HG02870 (cell line): ENCODE results near the gene WHRN.

Experiments used
- ATAC-seq: cut with Tn5 transposase; IDR thresholded peaks from one replicate; pipeline ENCODE4 v1.9.1; 2021; ENCODE audit warnings: mild to moderate bottlenecking, moderate library complexity; ENCODE audit not compliant: unreplicated experiment

Gene WHRN

GRCh38 chr9:114493521-114494184, 11.6 kb downstream of the WHRN start:
- ATAC-seq = no peak

GRCh38 chr9:114492991-114493390, 12.3 kb downstream of the WHRN start:
- ATAC-seq = no peak

- ATAC-seq = no peak
These were observed 13.8 kb downstream of the WHRN start for GRCh38 chr9:114491430-114492003.

- no peak for ATAC-seq
These were observed 15.3 kb downstream of the WHRN start for GRCh38 chr9:114489928-114490327.

- ATAC-seq = no peak
These were observed 16.7 kb downstream of the WHRN start for GRCh38 chr9:114488398-114489129.

GRCh38 chr9:114487607-114488300, 17.5 kb downstream of the WHRN start:
- no peak for ATAC-seq

- no peak for ATAC-seq
These were observed 18.9 kb downstream of the WHRN start for GRCh38 chr9:114486205-114486963.

GRCh38 chr9:114484854-114485443, 20.3 kb downstream of the WHRN start:
- ATAC-seq = peak; percentile 64

GRCh38 chr9:114484215-114484853, 20.9 kb downstream of the WHRN start:
- no peak for ATAC-seq

GRCh38 chr9:114483499-114483898, 21.8 kb downstream of the WHRN start:
- ATAC-seq = no peak

GRCh38 chr9:114482593-114482992, 22.7 kb downstream of the WHRN start:
- ATAC-seq = no peak

- ATAC-seq = no peak
These were observed 23.5 kb downstream of the WHRN start for GRCh38 chr9:114481789-114482188.

GRCh38 chr9:114480746-114481435, 24.4 kb downstream of the WHRN start:
- ATAC-seq = no peak

GRCh38 chr9:114478871-114479270, 26.4 kb downstream of the WHRN start:
- no peak for ATAC-seq

- no peak for ATAC-seq
These were observed 26.8 kb downstream of the WHRN start for GRCh38 chr9:114478459-114478858.

- ATAC-seq = no peak
These were observed 27.6 kb downstream of the WHRN start for GRCh38 chr9:114477642-114478041.

GRCh38 chr9:114476891-114477469, 28.3 kb downstream of the WHRN start:
- no peak for ATAC-seq

- ATAC-seq = no peak
These were observed 29.7 kb downstream of the WHRN start for GRCh38 chr9:114475412-114476135.
